Esophagus squamous epithelium (tissue), 5 donors: ENCODE results near the gene CIITA. TPM values are rescaled to one million over a fixed set of nuclear protein-coding genes. Genes with fewer than 3 reads are reported as not detected.

ENCODE experiments used
- DNase-seq: peaks from one replicate; lab custom pipeline; 2025; lab: John Stamatoyannopoulos, UW
- H3K27ac ChIP-seq, 4 donors: fragments of 200-600 bp; sonication (generic); one replicate each; pipeline ENCODE4 v1.5.1; 2016 to 2019; ENCODE audit warnings: mild to moderate bottlenecking in 1 of 4
- H3K27me3 ChIP-seq, 4 donors: fragments of 200-600 bp; sonication (generic); 1 replicate in 3 of 4; 2 replicates in 1 of 4; pipeline versions ENCODE4 v1.5.1 to v1.6.0; 2017 to 2021; ENCODE audit warnings: antibody characterized with exemption in 1 of 4
- H3K36me3 ChIP-seq, 3 donors: fragments of 200-600 bp; sonication (generic); one replicate each; pipeline ENCODE4 v1.5.1; 2016 to 2019
- H3K4me1 ChIP-seq, 3 donors: fragments of 200-600 bp; sonication (generic); one replicate each; pipeline ENCODE4 v1.5.1; 2017 to 2019
- H3K4me3 ChIP-seq, 4 donors: fragments of 200-600 bp; sonication (generic); 1 replicate in 3 of 4; 2 replicates in 1 of 4; pipeline ENCODE4 v1.5.1; 2016 to 2019; ENCODE audit warnings: mild to moderate bottlenecking in 2 of 4, moderate library complexity in 1 of 4
- H3K9me3 ChIP-seq, 3 donors: fragments of 200-600 bp; sonication (generic); one replicate each; pipeline ENCODE4 v1.5.1; 2016 to 2019
- CTCF ChIP-seq, 6 experiments: fragments of 450-650 bp in 4 of 6; fragments of 200-600 bp in 2 of 6; sonication (generic) in 2 of 6; IDR thresholded peaks; one replicate each; pipeline ENCODE4 v1.5.1; 2016 to 2019; ENCODE audit warnings: antibody characterized with exemption in 6 of 6, mild to moderate bottlenecking in 4 of 6, moderate library complexity in 4 of 6
- POLR2A ChIP-seq, 4 donors: fragments of 450-650 bp; IDR thresholded peaks; one replicate each; pipeline ENCODE4 v1.6.1; 2017; ENCODE audit warnings: antibody characterized with exemption in 4 of 4, mild to moderate bottlenecking in 4 of 4, moderate library complexity in 3 of 4
- WGBS, 2 donors: methylation state at CpG; one replicate each; pipeline ENCODE4 v1.1.5; 2018; 5-methylcytosine and 5-hydroxymethylcytosine counted together
- intact Hi-C: fragments of 100-400 bp; cut with DNase I; formaldehyde crosslinking; loops from one replicate; pipeline ENCODE4 v1.15.0; 2022
- total RNA-seq, 4 donors: library from RNA; depleted of rRNA; stranded (reverse); fragments of >200 nt; gene quantifications; one replicate each; pipeline ENCODE4 v1.1.0, GENCODE V29; 2016
- donor health status: DM: yes; HTN: yes; CAD: no.

CIITA gene
- total RNA-seq, 4 donors from 2014 or later, result 3.2 to 12.6 (median 5.7) TPM

- H3K27ac ChIP-seq, result no peak overlapping the region
- peaks cover 26 to 82% (median 45%) of the 10 kb centered on the region in 3 donors for H3K4me1 ChIP-seq
- no peak for DNase-seq
- H3K27me3 ChIP-seq, result no peaks in the 10 kb centered on the region
- WGBS, 2 donors, result 87 to 94% methylated on average over 5 to 13 of the region's 13 CpGs
- peaks cover 0 to 53% (median 0%) of the 10 kb centered on the region in 3 donors for H3K36me3 ChIP-seq
- H3K4me3 ChIP-seq, result no peak overlapping the region
- H3K9me3 ChIP-seq, result no peaks in the 10 kb centered on the region
- intact Hi-C loops, result no loop called here
- TF ChIP-seq CTCF (IDR thresholded peaks at IDR 0.05) (no peak), POLR2A (IDR thresholded peaks at IDR 0.05) (no peak)
These were observed 57.5 kb downstream of the CIITA start for GRCh38 chr16:10934325-10935107.

GRCh38 chr16:10935226-10935915 lies 58.4 kb downstream of the CIITA start:
- 50 to 53% methylated on average over 7 of the region's 7 CpGs for WGBS, 2 donors
- no peak for DNase-seq
- H3K4me1 ChIP-seq, result peaks cover 35 to 82% (median 47%) of the 10 kb centered on the region in 3 donors
- TF ChIP-seq CTCF (IDR thresholded peaks at IDR 0.05) (no peak), POLR2A (IDR thresholded peaks at IDR 0.05) (no peak)
- no peak overlapping the region for H3K4me3 ChIP-seq
- H3K27ac ChIP-seq, result no peak overlapping the region
- H3K9me3 ChIP-seq, result no peaks in the 10 kb centered on the region
- peaks cover 0 to 49% (median 0%) of the 10 kb centered on the region in 3 donors for H3K36me3 ChIP-seq
- intact Hi-C loops, result no loop called here
- no peaks in the 10 kb centered on the region for H3K27me3 ChIP-seq

GRCh38 chr16:10936272-10936984 lies 59.4 kb downstream of the CIITA start:
- Histone ChIP-seq H3K36me3 (peaks cover 0 to 40% (median 0%) of the 10 kb centered on the region in 3 donors), H3K4me3 (no peak overlapping the region), H3K4me1 (peaks cover 45 to 89% (median 52%) of the 10 kb centered on the region in 3 donors), H3K9me3 (no peaks in the 10 kb centered on the region), H3K27me3 (no peaks in the 10 kb centered on the region), H3K27ac (peak overlapping the region in 3 of 4 donors; percentile 24 to 72 (median 64))
- no peak for DNase-seq
- intact Hi-C loops, result no loop called here
- TF ChIP-seq POLR2A (IDR thresholded peaks at IDR 0.05) (no peak), CTCF (IDR thresholded peaks at IDR 0.05) (no peak)
- 58 to 72% methylated on average over 8 of the region's 8 CpGs for WGBS, 2 donors

GRCh38 chr16:10937068-10937859 lies 60.3 kb downstream of the CIITA start:
- peak overlapping the region; percentile 24 to 72 (median 52) for H3K27ac ChIP-seq
- peaks cover 46 to 91% (median 52%) of the 10 kb centered on the region in 3 donors for H3K4me1 ChIP-seq
- WGBS, 2 donors, result 7 to 53% methylated on average over 6 to 9 of the region's 11 CpGs
- no peak for TF ChIP-seq POLR2A (IDR thresholded peaks at IDR 0.05)
- TF ChIP-seq CTCF (IDR thresholded peaks at IDR 0.05), result no peak
- H3K4me3 ChIP-seq, result peak overlapping the region in 3 of 4 donors; percentile 15 to 49 (median 25)
- no peaks in the 10 kb centered on the region for H3K27me3 ChIP-seq
- DNase-seq, result no peak
- H3K9me3 ChIP-seq, result no peaks in the 10 kb centered on the region
- H3K36me3 ChIP-seq, result peaks cover 0 to 31% (median 0%) of the 10 kb centered on the region in 3 donors
- intact Hi-C loops, result no loop called here
